ENCODE data around the gene GTF3C1.

- TF ChIP-seq, protein P1, sequence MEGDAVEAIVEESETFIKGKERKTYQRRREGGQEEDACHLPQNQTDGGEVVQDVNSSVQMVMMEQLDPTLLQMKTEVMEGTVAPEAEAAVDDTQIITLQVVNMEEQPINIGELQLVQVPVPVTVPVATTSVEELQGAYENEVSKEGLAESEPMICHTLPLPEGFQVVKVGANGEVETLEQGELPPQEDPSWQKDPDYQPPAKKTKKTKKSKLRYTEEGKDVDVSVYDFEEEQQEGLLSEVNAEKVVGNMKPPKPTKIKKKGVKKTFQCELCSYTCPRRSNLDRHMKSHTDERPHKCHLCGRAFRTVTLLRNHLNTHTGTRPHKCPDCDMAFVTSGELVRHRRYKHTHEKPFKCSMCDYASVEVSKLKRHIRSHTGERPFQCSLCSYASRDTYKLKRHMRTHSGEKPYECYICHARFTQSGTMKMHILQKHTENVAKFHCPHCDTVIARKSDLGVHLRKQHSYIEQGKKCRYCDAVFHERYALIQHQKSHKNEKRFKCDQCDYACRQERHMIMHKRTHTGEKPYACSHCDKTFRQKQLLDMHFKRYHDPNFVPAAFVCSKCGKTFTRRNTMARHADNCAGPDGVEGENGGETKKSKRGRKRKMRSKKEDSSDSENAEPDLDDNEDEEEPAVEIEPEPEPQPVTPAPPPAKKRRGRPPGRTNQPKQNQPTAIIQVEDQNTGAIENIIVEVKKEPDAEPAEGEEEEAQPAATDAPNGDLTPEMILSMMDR (IDR thresholded peaks at IDR 0.05), result no peak
- no peak for TF ChIP-seq POLR2AphosphoS5 (IDR thresholded peaks at IDR 0.05; ENCODE audit: low read depth, low read length)
- TF ChIP-seq TCF7L2 (IDR thresholded peaks at IDR 0.05; ENCODE audit: low read depth, low read length), result no peak
- no peak for TF ChIP-seq SIN3A (IDR thresholded peaks at IDR 0.05; ENCODE audit: borderline replicate concordance, insufficient read depth, low read depth, low read length)
- TF ChIP-seq, protein P2, sequence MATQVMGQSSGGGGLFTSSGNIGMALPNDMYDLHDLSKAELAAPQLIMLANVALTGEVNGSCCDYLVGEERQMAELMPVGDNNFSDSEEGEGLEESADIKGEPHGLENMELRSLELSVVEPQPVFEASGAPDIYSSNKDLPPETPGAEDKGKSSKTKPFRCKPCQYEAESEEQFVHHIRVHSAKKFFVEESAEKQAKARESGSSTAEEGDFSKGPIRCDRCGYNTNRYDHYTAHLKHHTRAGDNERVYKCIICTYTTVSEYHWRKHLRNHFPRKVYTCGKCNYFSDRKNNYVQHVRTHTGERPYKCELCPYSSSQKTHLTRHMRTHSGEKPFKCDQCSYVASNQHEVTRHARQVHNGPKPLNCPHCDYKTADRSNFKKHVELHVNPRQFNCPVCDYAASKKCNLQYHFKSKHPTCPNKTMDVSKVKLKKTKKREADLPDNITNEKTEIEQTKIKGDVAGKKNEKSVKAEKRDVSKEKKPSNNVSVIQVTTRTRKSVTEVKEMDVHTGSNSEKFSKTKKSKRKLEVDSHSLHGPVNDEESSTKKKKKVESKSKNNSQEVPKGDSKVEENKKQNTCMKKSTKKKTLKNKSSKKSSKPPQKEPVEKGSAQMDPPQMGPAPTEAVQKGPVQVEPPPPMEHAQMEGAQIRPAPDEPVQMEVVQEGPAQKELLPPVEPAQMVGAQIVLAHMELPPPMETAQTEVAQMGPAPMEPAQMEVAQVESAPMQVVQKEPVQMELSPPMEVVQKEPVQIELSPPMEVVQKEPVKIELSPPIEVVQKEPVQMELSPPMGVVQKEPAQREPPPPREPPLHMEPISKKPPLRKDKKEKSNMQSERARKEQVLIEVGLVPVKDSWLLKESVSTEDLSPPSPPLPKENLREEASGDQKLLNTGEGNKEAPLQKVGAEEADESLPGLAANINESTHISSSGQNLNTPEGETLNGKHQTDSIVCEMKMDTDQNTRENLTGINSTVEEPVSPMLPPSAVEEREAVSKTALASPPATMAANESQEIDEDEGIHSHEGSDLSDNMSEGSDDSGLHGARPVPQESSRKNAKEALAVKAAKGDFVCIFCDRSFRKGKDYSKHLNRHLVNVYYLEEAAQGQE (IDR thresholded peaks at IDR 0.05; ENCODE audit: insufficient read depth in 1 of 2, low read depth in 2 of 2, low read length in 1 of 2), result no peak
These were observed 47.6 kb upstream of the GTF3C1 start for GRCh38 chr16:27597361-27597760.

Measured in Panc1 (cell line).